GM18517 (cell line): ENCODE measurements around the gene GAL3ST1.
"Not testable (repeated sequence)": the region's sequence is repeated elsewhere in the genome, so short reads cannot be mapped to it uniquely, and the experiment has no call there.

Experiments used
- ATAC-seq: cut with Tn5 transposase; IDR thresholded peaks from one replicate; pipeline ENCODE4 v1.9.1; 2021; ENCODE audit warnings: mild to moderate bottlenecking, moderate library complexity; ENCODE audit not compliant: unreplicated experiment

GAL3ST1 gene

DNA sequence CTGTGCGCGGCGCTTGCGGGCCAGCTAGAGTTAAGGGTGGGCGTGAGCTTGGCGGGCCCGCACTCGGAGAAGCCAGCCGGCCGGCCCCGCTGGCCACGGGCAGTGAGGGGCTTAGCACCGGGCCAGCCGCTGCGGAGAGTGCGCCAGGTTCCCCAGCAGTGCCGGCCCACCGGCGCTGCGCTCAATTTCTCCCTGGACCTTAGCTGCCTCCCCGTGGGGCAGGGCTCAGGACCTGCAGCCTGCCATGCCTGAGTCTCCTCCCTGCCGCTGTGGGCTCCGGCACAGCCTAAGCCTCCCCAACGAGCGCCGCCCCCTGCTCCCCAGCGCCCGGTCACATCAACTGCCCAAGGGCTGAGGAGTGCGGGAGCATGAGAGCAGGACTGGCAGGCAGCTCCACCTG lies 22.4 kb upstream of the GAL3ST1 start:
- no peak for ATAC-seq

DNA sequence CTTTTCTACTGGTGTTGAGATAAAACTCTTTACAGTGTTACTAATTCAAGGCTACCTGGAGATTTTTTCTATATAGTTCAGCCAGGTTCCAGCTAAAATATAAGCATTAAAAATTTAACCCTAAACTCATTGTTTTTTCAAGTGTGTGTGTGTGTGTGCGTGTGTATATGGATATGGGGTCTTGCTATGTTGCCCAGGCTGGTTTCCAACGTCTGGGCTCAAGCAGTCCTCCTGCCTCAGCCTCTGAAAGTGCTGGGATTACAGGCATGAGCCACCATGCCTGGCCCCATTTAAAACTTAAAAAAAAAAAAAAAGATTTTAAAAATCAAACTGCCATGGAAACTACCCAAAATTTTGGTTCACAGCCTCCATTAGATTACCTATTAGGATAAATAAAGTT lies 21.7 kb upstream of the GAL3ST1 start:
- no peak for ATAC-seq

- ATAC-seq = not testable (repeated sequence)
Observed at GRCh38 chr22:30592360-30592713, 17.9 kb upstream of the GAL3ST1 start.

- peak; percentile 93 for ATAC-seq
Observed at GRCh38 chr22:30591588-30592359, 17.3 kb upstream of the GAL3ST1 start, which contains the start of gene PES1. Gene PES1, minus strand, starts transcription at chr22:30591910. Its CDS starts 77 bp downstream, at chr22:30591833.

GRCh38 chr22:30591191-30591587 lies 16.7 kb upstream of the GAL3ST1 start:
- ATAC-seq = no peak

- ATAC-seq = no peak
Observed at GRCh38 chr22:30586414-30586813, 11.9 kb upstream of the GAL3ST1 start.

GRCh38 chr22:30584441-30584840 lies 10.0 kb upstream of the GAL3ST1 start:
- no peak for ATAC-seq

DNA sequence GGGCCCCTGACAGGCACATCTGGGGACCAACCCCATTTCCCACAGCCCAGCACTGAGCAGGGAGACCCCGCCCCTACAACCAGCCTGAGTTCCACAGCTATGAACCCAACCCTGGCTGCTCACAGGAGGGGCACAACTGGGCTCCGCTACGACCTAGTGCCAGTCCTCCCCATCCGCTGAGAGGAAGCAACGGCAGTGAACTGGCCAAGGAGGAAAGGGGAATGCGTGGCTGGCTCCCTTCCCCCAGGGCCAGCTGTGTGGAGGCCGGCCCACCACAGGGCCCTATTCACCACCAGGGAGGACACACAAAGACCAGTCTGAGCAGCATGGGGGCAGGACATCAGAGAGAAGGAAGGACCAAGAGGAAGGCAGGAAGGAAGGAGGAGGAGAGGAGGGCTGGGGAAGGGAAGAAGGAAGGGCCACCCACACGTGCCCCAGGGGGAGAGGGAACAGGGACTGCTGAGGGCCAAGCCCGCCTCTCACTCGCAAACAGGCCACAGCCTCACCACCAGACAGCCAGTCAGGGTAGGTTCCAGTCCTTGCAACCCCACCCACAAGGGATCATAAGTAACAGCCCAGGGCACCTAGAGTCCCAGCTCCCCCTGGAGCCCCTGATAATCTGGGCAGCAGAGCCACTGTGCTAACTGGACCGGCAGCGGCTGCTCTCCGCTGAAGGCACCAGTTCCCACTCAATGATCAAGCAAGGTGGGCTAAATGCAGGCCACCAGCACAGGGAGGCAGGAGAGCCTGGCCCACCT lies 8.5 kb upstream of the GAL3ST1 start:
- ATAC-seq = no peak

DNA sequence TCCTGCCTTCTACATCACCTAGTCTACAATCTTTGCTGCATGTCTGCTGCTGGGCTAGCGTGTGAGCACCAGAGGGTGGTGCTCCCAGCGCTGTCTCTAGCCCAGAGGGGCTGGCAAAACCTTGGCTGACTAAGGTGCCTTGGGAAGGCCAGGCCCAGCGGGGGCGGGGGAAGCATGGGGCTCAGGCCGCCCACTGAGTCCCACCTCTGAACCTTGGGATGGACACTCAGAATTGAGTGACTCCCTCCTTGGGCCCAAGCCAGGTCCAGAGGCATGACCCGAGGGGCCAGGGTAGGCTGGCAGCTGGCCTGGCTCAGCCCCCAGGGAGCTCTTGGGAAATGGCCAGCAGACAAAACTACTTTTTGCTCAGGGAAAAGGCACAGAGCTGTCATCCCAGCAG lies 7.6 kb upstream of the GAL3ST1 start:
- ATAC-seq = no peak

DNA sequence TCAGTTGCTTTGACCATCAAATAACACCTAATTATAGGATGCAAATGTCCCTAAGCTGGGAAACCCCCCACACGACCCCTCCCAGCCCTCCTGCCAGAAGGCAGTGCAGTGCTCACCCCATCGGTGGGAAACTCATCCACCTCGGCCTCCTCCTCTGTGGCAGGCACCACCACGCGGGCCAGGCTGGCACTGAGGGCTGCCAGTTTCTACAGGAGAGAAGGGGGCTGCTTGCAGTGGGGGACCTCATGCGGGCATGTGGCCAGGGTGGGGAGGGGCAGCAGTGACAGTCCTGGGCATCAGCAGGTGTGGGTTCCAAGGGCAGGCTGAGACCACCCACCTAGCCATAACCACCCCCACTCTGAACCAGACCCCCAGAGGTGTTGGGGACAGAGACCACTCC lies 6.4 kb upstream of the GAL3ST1 start:
- ATAC-seq = no peak

DNA sequence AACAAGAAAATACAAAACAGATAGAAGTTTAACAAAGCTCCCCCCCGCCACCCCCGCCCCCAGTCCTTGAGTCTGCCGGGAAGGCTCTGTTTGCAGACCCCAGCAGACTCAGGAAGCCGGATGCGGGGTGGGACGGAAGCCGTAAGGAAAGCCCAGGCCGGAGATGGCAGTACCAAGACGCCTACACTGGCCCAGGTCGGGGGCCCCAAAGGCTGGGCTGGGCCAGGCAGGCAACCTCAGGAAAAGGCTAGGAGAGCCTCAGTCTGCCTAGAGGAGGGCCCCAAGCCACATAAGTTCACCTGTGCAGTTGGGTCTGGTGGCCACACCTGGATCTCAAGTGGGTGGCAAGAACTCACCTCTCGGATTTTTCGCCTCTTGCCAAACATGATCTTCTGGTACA lies 4.0 kb upstream of the GAL3ST1 start:
- no peak for ATAC-seq

DNA sequence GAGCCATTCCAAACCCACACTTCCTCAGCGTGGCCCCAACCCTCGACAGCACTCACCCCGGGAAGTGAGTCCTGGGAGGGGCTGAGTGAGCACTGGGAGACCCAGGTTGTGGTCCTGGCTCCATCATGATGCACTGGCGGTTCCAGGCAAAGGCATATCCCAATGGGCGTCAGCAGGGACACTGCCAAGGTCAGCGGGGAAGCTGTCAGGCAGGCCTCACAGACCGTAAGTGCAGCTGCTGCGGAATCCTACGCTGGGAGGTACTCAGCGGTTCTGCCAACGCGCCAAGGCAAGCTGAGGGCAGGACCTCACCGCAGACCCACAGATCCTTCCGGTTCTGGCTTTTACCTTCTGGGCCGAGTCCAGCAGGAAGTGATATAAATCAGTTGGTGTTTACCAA lies 1.4 kb upstream of the GAL3ST1 start:
- ATAC-seq = no peak

GRCh38 chr22:30574997-30575671 lies 669 bp upstream of the GAL3ST1 start:
- ATAC-seq = no peak

DNA sequence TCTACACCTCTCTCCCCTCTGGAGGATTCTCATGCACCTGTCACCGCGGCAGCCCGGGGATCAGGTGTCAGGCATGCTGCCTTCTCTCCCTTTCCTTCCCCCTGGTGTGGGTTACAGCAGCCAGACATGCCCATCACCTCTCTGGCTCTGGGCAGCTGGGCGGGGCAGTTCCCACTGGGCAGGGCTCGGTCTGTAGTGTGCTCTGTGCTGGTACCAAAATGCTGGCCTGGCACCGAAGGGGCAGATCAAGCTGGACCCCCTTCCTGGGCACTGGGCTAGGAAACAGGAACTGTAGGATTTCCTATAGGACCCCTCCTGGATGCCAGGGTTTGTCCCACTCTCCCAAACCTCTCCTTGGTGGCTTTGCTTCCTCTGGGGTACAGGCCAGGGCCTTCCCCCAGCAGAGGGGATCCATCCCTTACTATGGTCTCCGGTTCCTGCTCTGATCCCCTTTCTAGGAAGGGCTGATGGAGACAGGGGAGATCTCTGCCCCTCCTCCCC lies 821 bp downstream of the GAL3ST1 start:
- no peak for ATAC-seq

GRCh38 chr22:30572840-30573593 lies 1.4 kb downstream of the GAL3ST1 start:
- no peak for ATAC-seq

DNA sequence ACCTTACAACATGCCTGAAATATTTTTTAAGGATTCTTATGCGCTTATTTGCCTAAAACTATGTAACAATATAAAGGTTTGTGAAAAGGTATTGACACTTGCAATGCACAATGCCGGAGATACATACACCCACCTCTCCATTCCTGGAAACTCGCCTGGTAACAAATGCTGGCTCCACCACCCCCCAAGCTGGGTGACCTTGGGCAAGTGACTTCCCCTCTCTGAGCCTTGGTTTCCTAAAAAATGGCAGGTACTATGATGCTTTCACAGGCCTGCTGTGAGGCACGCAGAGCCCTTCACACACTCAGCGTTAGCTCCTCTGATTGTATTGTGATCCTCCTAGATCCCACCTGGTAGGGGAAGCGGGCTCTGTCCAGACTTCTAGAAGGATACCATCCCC lies 2.3 kb downstream of the GAL3ST1 start:
- ATAC-seq = no peak

- no peak for ATAC-seq
Observed at GRCh38 chr22:30569674-30570202, 4.7 kb downstream of the GAL3ST1 start.

GRCh38 chr22:30568137-30568805 lies 6.2 kb downstream of the GAL3ST1 start:
- no peak for ATAC-seq

- not testable (repeated sequence) for ATAC-seq
Observed at GRCh38 chr22:30567277-30567676, 7.2 kb downstream of the GAL3ST1 start.

GRCh38 chr22:30566125-30566524 lies 8.3 kb downstream of the GAL3ST1 start:
- no peak for ATAC-seq
